BLaER1 (cell line): ENCODE results near the gene ENTPD7.
A peak's percentile ranks its signal among the peaks of the same experiment; 100 is the strongest.
"Not testable (repeated sequence)": the region's sequence is repeated elsewhere in the genome, so short reads cannot be mapped to it uniquely, and the experiment has no call there.

Experiments used
- H3K27ac ChIP-seq: shearing (Covaris generic); formaldehyde crosslinking; 2 replicates; pipeline ENCODE4 v1.8.1; 2022
- H3K27me3 ChIP-seq: shearing (Covaris generic); formaldehyde crosslinking; 2 replicates; pipeline ENCODE4 v1.8.1; 2022
- H3K36me3 ChIP-seq: shearing (Covaris generic); formaldehyde crosslinking; 2 replicates; pipeline ENCODE4 v1.8.1; 2022
- H3K4me1 ChIP-seq: shearing (Covaris generic); formaldehyde crosslinking; 2 replicates; pipeline ENCODE4 v1.8.1; 2022
- H3K4me2 ChIP-seq: shearing (Covaris generic); formaldehyde crosslinking; 2 replicates; pipeline ENCODE4 v1.8.1; 2022
- H3K4me3 ChIP-seq: shearing (Covaris generic); formaldehyde crosslinking; 2 replicates; pipeline ENCODE4 v1.8.1; 2022
- H3K9ac ChIP-seq: shearing (Covaris generic); formaldehyde crosslinking; 2 replicates; pipeline ENCODE4 v1.8.1; 2022
- H3K9me3 ChIP-seq: shearing (Covaris generic); formaldehyde crosslinking; 2 replicates; pipeline ENCODE4 v1.8.1; 2022
- H4K20me1 ChIP-seq: shearing (Covaris generic); formaldehyde crosslinking; 2 replicates; pipeline ENCODE4 v1.8.1; 2022
- Cebpa-rat ChIP-seq: shearing (Covaris generic); IDR thresholded peaks from 2 replicates; pipeline ENCODE4 v1.8.1; 2022

ENTPD7 gene

DNA sequence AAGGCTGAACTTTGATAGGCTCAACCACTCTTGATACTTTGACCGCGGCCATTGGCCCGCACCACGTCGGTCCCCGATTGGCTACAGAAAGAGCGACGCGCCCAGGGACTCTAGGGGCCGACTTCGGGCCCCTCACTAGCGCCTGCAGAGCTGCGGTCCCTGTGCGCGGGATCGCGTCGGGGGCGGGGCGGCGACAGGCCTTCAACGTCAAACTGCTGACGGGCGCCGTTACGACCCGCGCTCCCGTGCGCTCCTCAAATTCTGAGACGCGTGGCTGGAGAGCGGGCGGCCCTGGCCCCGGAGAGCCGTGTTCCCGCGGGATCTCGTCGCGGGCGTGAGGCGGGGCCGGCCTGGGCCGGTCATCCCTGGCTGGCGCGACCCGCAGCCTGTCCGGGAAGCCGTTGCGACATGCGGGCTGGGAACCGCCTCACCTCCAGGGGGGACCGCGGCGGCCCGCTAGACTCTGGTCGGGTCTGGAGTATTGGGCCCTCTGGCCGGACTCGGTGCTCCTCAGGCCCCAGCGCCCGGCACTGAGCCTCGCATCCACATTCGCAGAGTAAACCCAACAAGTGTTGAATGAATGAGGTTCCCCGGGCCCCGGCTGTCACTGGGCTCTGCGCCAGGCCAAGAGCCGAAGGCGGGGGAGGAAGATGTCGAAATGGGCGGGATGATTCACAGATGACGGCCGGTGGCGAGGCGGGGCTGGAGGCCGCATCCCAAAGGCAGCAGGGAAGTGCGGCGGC, 38.4 kb upstream of the ENTPD7 start:
- Histone ChIP-seq H3K9me3 (no peaks in the 10 kb centered on the region), H3K27me3 (no peaks in the 10 kb centered on the region), H3K36me3 (peaks cover 3% of the 10 kb centered on the region; the same call in 1 of the 2 replicates), H3K4me3 (peak overlapping the region; percentile 90), H3K4me1 (peaks cover 39% of the 10 kb centered on the region), H3K27ac (peak overlapping the region; percentile 94), H4K20me1 (peaks cover 30% of the 10 kb centered on the region), H3K9ac (peak overlapping the region; percentile 90), H3K4me2 (peak overlapping the region; percentile 81)
- peak; percentile 59; the same call in 1 of the 2 replicates for TF ChIP-seq Cebpa-rat

DNA sequence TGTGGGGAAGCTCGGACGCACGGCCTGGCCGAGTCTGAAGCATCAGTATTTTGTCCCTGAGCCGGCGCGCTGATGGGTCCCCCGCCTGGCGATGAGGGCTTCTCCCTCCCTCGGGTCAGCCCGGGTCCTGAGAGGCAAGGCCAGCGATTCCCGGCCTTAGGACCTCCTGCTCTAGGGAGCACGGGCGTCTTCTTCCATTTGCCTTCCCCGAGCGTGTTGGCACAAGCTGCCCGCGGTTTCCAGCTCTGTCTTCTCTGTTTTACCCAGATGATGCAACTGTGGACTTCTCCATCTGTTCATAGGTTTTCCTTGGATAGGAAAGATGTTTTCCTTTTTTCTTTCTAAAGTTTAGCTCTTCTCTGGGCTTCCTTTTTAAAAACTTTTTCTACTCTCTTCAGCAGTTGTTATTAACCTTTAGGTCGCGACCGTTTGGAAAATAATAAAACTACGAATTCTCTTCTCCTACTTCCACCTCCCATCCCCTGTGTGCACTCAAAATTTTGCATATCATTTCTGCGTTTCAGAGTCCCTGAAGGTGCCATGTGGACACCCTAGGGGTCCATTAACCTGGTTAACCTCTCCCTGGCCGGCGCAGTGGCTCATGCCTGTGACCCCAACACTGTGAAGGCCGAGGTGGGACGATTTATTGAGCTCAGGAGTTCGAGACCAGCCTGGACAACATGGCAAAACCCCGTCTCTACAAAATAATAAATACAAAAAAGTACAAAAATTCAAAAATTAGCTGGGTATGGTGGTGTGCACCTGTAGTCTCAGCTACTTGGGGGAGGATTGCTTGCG, 37.7 kb upstream of the ENTPD7 start:
- Histone ChIP-seq H3K27me3 (no peaks in the 10 kb centered on the region), H3K4me3 (peak overlapping the region; percentile 90), H3K4me1 (peaks cover 39% of the 10 kb centered on the region), H4K20me1 (peaks cover 25% of the 10 kb centered on the region), H3K9me3 (no peaks in the 10 kb centered on the region), H3K27ac (peak overlapping the region; percentile 94), H3K4me2 (peak overlapping the region; percentile 81), H3K36me3 (no peaks in the 10 kb centered on the region), H3K9ac (peak overlapping the region; percentile 90)
- TF ChIP-seq Cebpa-rat, result no peak

DNA sequence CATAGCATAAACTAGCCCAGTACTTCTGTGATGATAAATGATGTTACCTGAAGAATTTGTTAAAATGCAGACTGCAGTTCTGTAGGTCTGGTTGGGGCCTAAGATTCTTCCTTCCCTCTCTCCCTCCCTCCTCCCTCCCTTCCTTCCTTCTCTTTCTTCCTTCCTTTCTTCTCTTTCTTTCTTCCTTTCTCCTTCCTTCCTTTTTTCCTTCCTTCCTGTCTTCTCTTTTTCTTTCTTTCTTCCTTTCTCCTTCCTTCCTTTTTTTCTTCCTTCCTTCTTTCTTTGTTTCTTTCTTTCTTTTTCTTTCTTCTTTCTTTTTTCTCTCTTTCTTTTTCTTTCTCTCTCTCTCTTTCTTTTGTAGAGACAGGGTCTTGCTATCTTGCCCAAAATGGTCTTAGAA, 35.4 kb upstream of the ENTPD7 start:
- no peak overlapping the region for H3K4me3 ChIP-seq
- TF ChIP-seq Cebpa-rat, result no peak
- H3K4me2 ChIP-seq, result no peak overlapping the region
- H3K9ac ChIP-seq, result no peak overlapping the region
- H3K4me1 ChIP-seq, result peaks cover 17% of the 10 kb centered on the region
- H3K27me3 ChIP-seq, result no peaks in the 10 kb centered on the region
- H3K27ac ChIP-seq, result no peak overlapping the region
- no peaks in the 10 kb centered on the region for H3K9me3 ChIP-seq
- H4K20me1 ChIP-seq, result peaks cover 2% of the 10 kb centered on the region; the same call in 1 of the 2 replicates
- H3K36me3 ChIP-seq, result no peaks in the 10 kb centered on the region

DNA sequence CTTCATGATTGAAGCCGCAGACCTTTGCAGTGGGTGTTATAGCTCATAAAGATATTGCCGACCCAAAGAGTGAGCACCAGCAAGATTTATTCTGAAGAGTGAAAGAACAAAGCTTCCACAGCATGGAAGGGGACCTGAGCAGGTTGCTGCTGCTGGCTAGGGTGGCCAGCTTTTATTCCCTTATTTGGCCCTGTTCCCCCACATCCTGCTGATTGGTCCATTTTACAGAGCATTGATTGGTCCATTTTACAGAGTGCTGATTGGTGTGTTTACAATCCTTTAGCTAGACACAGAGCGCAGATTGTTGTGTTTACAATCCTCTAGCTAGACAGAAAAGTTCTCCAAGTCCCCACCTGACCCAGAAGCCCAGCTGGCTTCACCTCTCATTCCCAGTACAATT, 34.2 kb upstream of the ENTPD7 start:
- peaks cover 11% of the 10 kb centered on the region for H3K4me1 ChIP-seq
- H3K9me3 ChIP-seq, H3K4me3 ChIP-seq, H3K4me2 ChIP-seq, H3K27me3 ChIP-seq, H4K20me1 ChIP-seq, H3K36me3 ChIP-seq, H3K27ac ChIP-seq, H3K9ac ChIP-seq: not testable (repeated sequence)

DNA sequence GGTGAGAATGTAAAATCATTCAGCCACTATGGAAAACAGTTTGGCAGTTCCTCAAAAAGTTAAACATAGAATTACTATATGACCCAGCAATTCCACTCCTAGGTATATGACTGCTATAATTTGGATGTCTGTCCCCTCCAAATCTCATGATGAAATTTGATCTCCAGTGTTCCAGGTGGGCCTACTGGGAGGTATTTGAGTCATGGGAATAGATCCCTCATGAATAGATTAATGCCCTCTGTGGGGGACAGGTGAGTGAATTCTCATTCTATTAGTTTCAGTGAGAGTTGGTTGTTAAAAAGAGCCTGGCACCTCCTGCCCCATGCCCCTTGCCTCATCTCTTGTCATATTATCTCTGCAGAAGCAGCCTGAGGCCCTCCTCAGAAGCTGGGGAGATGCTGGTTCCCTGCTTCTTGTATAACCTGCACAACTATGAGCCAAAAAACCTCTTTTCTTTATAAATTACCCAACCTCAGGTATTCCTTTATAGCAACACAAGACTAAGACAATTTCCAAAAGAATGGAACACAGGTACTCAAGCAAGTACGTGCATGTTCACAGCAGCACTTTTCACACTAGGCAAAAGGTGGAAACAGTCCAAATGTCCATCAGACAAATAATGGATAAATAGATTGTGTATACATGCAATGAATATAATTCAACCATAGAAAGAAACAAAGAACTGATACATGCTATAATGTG, 30.2 kb upstream of the ENTPD7 start:
- H3K27ac ChIP-seq, result no peak overlapping the region
- no peaks in the 10 kb centered on the region for H4K20me1 ChIP-seq
- no peaks in the 10 kb centered on the region for H3K27me3 ChIP-seq
- no peak for TF ChIP-seq Cebpa-rat
- no peak overlapping the region for H3K9ac ChIP-seq
- H3K4me3 ChIP-seq, result no peak overlapping the region
- H3K4me1 ChIP-seq, result no peaks in the 10 kb centered on the region
- H3K9me3 ChIP-seq, result no peaks in the 10 kb centered on the region
- no peak overlapping the region for H3K4me2 ChIP-seq
- H3K36me3 ChIP-seq, result no peaks in the 10 kb centered on the region

DNA sequence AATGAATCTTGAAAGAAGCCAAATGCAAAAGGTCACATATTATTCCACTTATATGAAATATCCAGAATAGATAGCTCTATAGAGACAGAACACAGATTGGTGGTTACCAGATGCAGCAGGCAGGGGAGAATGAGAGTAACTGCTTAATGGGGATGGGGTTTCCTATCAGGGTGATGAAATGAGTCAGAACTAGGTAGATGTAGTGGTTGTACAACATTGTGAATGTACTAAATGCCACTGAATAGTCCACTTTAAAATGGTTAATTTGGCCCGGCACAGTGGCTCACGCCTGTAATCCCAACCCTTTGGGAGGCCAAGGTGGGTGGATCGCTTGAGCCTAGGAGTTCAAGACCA, 29.7 kb upstream of the ENTPD7 start:
- no peak for TF ChIP-seq Cebpa-rat
- Histone ChIP-seq H3K27me3 (no peaks in the 10 kb centered on the region), H3K36me3 (no peaks in the 10 kb centered on the region), H3K4me3 (no peak overlapping the region), H4K20me1 (no peaks in the 10 kb centered on the region), H3K9me3 (no peaks in the 10 kb centered on the region), H3K9ac (no peak overlapping the region), H3K4me1 (no peaks in the 10 kb centered on the region), H3K4me2 (no peak overlapping the region), H3K27ac (no peak overlapping the region)

DNA sequence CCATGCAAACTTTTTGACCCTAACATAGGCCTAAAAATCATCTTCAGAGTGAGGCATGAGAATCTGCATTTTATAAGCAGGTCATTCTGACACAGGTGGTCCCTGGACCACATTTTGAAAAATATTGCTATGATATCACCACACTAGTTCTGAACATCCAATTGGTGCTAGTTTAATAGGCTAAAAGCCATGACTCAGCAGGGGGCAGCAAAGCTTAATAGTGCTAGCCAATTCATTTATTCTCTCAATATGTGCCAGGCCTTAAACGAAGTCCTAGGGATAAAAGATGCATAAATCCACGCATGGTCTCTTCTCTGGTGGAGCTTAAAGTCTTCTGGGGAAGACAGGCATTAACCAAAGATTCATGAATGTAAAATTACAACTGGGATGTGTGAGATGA, 28.9 kb upstream of the ENTPD7 start:
- Histone ChIP-seq H3K36me3 (no peaks in the 10 kb centered on the region), H3K4me1 (no peaks in the 10 kb centered on the region), H4K20me1 (no peaks in the 10 kb centered on the region), H3K9me3 (no peaks in the 10 kb centered on the region), H3K27ac (no peak overlapping the region), H3K4me2 (no peak overlapping the region), H3K4me3 (no peak overlapping the region), H3K27me3 (no peaks in the 10 kb centered on the region), H3K9ac (no peak overlapping the region)
- no peak for TF ChIP-seq Cebpa-rat

DNA sequence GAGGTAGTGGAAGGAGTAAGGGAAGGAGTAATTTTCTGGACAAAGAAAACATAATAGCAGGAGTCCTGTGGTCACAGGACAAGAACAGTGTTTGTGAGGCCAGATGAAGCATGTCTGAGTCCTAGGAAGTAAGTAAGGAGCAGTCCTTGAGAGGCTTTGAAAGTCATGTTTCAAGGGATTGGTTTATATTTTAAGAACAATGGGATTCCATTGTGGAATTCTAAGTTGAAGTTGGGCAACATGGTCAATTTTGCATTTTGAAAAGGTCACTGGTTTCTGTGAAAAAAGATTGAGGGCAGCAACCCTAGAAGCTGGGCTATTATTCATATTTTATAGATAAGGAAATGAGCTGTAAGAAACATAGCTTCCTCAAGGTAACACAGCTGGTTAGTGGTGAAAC, 28.3 kb upstream of the ENTPD7 start:
- no peaks in the 10 kb centered on the region for H3K36me3 ChIP-seq
- H3K9me3 ChIP-seq, result no peaks in the 10 kb centered on the region
- TF ChIP-seq Cebpa-rat, result no peak
- no peaks in the 10 kb centered on the region for H3K27me3 ChIP-seq
- H3K4me1 ChIP-seq, result no peaks in the 10 kb centered on the region
- H3K9ac ChIP-seq, result no peak overlapping the region
- no peak overlapping the region for H3K27ac ChIP-seq
- H3K4me2 ChIP-seq, result no peak overlapping the region
- H3K4me3 ChIP-seq, result no peak overlapping the region
- H4K20me1 ChIP-seq, result no peaks in the 10 kb centered on the region

DNA sequence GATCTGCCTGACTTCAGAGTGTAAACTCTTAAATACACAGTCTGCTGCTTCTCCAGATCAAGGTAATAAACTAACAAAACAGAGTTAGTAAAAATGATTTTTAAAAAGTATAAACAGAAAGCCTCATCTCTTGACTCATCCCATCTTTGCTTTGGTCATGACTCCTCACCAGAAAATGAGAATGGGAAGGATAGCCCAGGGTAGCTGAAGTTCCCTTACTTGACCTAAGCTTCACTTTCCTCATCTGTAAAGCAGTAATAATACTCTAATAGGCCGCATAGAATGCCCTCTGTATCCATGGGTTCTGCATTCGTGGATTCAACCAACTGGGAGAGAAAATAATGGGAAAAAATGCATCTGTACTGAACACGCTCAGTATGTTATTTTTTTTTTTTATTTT, 27.8 kb upstream of the ENTPD7 start:
- Histone ChIP-seq H3K36me3 (no peaks in the 10 kb centered on the region), H3K4me1 (no peaks in the 10 kb centered on the region), H3K9me3 (no peaks in the 10 kb centered on the region), H3K27ac (no peak overlapping the region), H3K9ac (no peak overlapping the region), H3K4me2 (no peak overlapping the region), H4K20me1 (no peaks in the 10 kb centered on the region), H3K27me3 (no peaks in the 10 kb centered on the region), H3K4me3 (no peak overlapping the region)
- no peak for TF ChIP-seq Cebpa-rat

DNA sequence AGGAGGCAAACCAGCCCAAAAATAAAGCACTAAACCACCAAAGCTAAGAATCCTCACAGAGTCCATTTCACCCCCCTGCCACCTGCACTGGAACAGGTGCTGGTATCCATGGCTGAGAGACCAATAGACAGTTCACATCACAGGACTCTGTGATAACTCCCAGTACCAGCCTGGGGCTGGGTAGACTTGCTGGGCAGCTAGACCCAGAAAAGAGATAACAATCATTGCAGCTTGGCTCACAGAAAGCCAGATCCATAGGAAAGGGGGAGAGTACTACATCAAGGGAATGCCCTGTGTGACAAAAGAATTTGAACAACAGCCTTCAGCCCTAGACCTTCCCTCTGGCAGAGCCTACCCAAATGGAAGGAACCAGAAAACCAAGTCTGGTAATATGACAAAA, 25.5 kb upstream of the ENTPD7 start:
- no peaks in the 10 kb centered on the region for H4K20me1 ChIP-seq
- no peaks in the 10 kb centered on the region for H3K4me1 ChIP-seq
- no peaks in the 10 kb centered on the region for H3K36me3 ChIP-seq
- no peak overlapping the region for H3K9ac ChIP-seq
- H3K4me2 ChIP-seq, result no peak overlapping the region
- no peaks in the 10 kb centered on the region for H3K9me3 ChIP-seq
- H3K4me3 ChIP-seq, result no peak overlapping the region
- H3K27ac ChIP-seq, result no peak overlapping the region
- no peak for TF ChIP-seq Cebpa-rat
- H3K27me3 ChIP-seq, result no peaks in the 10 kb centered on the region
